GM13976 (cell line): ENCODE data around the gene MUC4.
"Not testable (repeated sequence)": the region's sequence is repeated elsewhere in the genome, so short reads cannot be mapped to it uniquely, and the experiment has no call there.

ENCODE experiments used
- DNase-seq: peaks from one replicate; pipeline ENCODE4 v3.0.0; 2012; ENCODE audit warnings: low spot score
- CTCF ChIP-seq: IDR thresholded peaks from 2 replicates; pipeline ENCODE4 v1.5.1; 2012; ENCODE audit warnings: borderline replicate concordance, mild to moderate bottlenecking; ENCODE audit not compliant: insufficient read depth; ENCODE audit errors: extremely low read depth, missing control alignments, control extremely low read depth
- in situ Hi-C: fragments of 300-500 bp; cut with MboI; formaldehyde crosslinking; loops from one replicate; pipeline ENCODE4 v1.12.0; 2022; ENCODE audit warnings: low sequenced_read_pairs, mixed read lengths, inconsistent platforms; ENCODE audit not compliant: unreplicated experiment

MUC4 gene

DNA sequence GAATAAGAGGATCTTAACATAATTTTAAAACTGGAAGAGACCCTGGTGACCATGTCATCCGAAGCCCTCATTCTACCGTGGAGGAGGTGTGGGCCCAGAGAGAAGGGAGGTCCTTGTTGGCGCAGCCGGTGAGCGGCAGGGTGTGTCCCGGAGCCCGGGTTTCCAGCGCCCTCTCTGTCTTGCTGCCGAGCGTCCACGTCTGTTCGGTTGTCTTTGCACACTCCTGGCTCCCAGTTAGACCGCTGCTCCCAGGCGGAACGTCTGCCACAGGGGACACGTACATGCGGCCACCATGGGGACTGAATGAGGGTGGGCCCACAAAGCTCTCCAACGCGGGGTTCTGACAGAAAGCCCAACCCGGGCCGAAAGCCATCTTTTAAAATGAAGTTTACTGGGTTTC lies 6.6 kb upstream of the MUC4 start:
- TF ChIP-seq CTCF = no peak
- in situ Hi-C loops = no loop called here

DNA sequence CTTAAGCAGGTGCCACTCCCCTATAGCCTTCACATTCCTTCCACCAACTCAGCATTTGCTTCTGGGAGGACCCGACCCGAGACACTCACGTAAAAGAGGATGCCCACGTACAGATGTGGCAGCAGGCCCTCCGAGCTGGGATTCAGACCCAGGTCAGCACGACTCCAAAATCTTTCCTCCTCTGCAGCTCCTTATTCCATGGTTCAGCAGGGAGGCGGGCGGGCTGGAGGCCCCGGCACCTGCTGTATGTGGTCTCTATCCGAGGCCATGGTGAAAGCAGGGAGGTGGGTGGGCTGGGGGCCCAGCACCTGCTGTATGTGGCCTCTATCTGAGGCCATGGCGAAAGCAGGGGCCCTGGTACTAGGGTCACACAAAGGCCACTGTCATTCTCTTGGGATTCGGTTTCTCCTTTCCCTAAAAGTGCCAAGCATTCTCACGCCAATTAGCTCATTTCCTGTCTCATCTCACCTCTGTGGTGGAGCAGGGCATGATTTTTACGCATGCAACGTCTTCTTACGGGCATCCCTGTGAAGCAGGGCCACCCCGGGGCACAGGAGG lies 5.9 kb upstream of the MUC4 start:
- DNase-seq = no peak
- no peak for TF ChIP-seq CTCF
- in situ Hi-C loops = no loop called here

More for the DNA sequence above, 6.6 kb upstream of the MUC4 start:
- no peak for DNase-seq

DNA sequence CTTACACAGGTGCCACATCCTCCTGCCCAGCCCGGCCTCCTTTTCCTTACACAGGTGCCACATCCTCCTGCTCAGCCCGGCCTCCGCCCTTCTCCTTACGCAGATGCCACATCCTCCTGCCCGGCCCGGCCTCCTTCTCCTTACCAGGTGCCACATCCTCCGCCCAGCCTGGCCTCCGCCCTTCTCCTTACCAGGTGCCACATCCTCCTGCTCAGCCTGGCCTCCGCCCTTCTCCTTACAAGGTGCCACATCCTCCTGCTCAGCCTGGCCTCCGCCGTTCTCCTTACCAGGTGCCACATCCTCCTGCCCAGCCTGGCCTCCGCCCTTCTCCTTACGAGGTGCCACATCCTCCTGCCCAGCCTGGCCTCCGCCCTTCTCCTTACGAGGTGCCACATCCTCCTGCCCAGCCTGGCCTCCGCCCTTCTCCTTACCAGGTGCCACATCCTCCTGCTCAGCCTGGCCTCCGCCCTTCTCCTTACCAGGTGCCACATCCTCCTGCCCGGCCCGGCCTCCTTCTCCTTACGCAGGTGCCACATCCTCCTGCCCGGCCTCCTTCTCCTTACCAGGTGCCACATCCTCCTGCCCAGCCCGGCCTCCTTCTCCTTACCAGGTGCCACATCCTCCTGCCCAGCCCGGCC lies 4.7 kb upstream of the MUC4 start:
- DNase-seq, in situ Hi-C loops: not testable (repeated sequence)

DNA sequence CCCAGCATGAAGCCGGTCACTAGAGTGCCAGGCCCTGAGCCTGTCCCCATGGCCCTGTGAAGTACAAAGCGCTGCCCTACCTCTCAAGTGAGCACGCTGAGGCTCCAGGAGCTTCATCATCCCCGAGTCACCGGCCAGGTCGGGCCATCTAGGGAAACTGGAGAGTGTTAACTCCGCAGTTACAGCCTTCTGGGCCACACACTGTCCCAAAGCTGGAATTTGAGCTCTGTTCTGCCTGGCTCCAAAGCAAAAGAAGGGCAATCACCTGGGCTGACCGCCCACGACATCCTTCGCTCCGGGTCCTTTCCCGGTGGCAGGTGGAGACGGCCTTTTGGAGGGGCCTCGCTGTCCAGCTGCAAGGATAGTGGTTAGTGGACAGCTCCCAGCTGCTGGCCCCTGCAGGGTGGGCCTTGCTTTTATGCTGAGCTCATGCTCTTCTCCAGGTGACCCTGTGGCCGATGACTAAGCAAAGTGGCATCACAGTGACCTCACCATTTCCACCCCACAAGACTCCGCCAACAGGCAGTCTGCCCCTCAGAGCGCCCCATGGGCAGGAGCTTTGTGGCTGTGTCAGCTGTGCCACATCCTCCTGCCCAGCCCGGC lies 3.5 kb upstream of the MUC4 start:
- in situ Hi-C loops = no loop called here
- no peak for TF ChIP-seq CTCF
- no peak for DNase-seq

- in situ Hi-C loops = no loop called here
- no peak for TF ChIP-seq CTCF
- no peak for DNase-seq
These were observed 2.3 kb upstream of the MUC4 start for GRCh38 chr3:195813916-195814640.

- TF ChIP-seq CTCF = no peak
- in situ Hi-C loops = no loop called here
- no peak for DNase-seq
These were observed 637 bp upstream of the MUC4 start for GRCh38 chr3:195812366-195812765.

GRCh38 chr3:195810455-195810845 lies 1.3 kb downstream of the MUC4 start:
- no peak for TF ChIP-seq CTCF
- no peak for DNase-seq
- in situ Hi-C loops = no loop called here
